Sigmoid colon (tissue), 3 donors: ENCODE results near the gene EXOC7.

Experiments
- CTCF ChIP-seq, 4 experiments: fragments of 450-650 bp in 3 of 4; fragments of 200-600 bp in 1 of 4; IDR thresholded peaks; one replicate each; pipeline ENCODE4 v1.5.1; 2016 to 2019; ENCODE audit warnings: antibody characterized with exemption in 4 of 4, mild to moderate bottlenecking in 3 of 4, moderate library complexity in 2 of 4
- POLR2A ChIP-seq, 2 donors: fragments of 450-650 bp; IDR thresholded peaks; one replicate each; pipeline ENCODE4 v1.6.1; 2016; ENCODE audit warnings: antibody characterized with exemption in 2 of 2, mild to moderate bottlenecking in 2 of 2, moderate library complexity in 2 of 2

GRCh38 chr17:76097716-76098295 is 5.8 kb downstream of the EXOC7 start:
- TF ChIP-seq CTCF (IDR thresholded peaks at IDR 0.05) = no peak
- no peak for TF ChIP-seq POLR2A (IDR thresholded peaks at IDR 0.05)
